H1 (cell line): ENCODE measurements around the gene HBA2.

Experiments
- CEBPB ChIP-seq: IDR thresholded peaks from 2 replicates; pipeline ENCODE4 v1.6.1; 2012; ENCODE audit warnings: low read depth, low read length
- CTCF ChIP-seq, 3 experiments: IDR thresholded peaks; 1 replicate in 2 of 3; 2 replicates in 1 of 3; pipeline versions ENCODE4 v1.5.1 to v1.6.1; 2011; ENCODE audit warnings: low read length in 3 of 3, mild to moderate bottlenecking in 3 of 3, inconsistent platforms in 2 of 3, low read depth in 1 of 3, moderate library complexity in 1 of 3; ENCODE audit not compliant: insufficient read depth in 1 of 3; ENCODE audit errors: control extremely low read depth in 1 of 3
- TCF12 ChIP-seq: IDR thresholded peaks from 2 replicates; pipeline ENCODE4 v1.6.1; 2011; ENCODE audit warnings: low read depth, mild to moderate bottlenecking, low read length
- TEAD4 ChIP-seq: IDR thresholded peaks from 2 replicates; pipeline ENCODE4 v1.6.1; 2012; ENCODE audit warnings: low read depth, low read length, inconsistent platforms, mixed read lengths

- no peak for TF ChIP-seq CEBPB
- TF ChIP-seq TCF12 = no peak
- TF ChIP-seq TEAD4 = no peak
- no peak for TF ChIP-seq CTCF (IDR thresholded peaks at IDR 0.05; ENCODE audit: control extremely low read depth in 1 of 3, insufficient read depth in 1 of 3, low read depth in 1 of 3, low read length in 3 of 3)
These were observed 27.7 kb downstream of the HBA2 start for GRCh38 chr16:200388-200787.
